Activated naive CD8-positive, alpha-beta T cell treated with anti-CD3 and anti-CD28 coated beads for 36 hours (primary cell): ENCODE measurements around the gene RAB26. TPM values are rescaled to one million over a fixed set of nuclear protein-coding genes. Genes with fewer than 3 reads are reported as not detected.

Source experiments
- DNase-seq: peaks from one replicate; pipeline ENCODE4 v3.0.0; 2021
- H3K27ac Mint-ChIP-seq: one replicate; pipeline ENCODE4 v1.8.0; 2022; ENCODE audit warnings: mild to moderate bottlenecking, moderate library complexity, mixed read lengths
- H3K27me3 Mint-ChIP-seq: one replicate; pipeline ENCODE4 v1.8.0; 2022; ENCODE audit warnings: mild to moderate bottlenecking, mixed read lengths
- H3K36me3 Mint-ChIP-seq: one replicate; pipeline ENCODE4 v1.8.0; 2021; ENCODE audit warnings: mild to moderate bottlenecking, mixed read lengths
- H3K4me1 Mint-ChIP-seq: one replicate; pipeline ENCODE4 v1.8.0; 2021; ENCODE audit warnings: mixed read lengths
- H3K4me3 Mint-ChIP-seq: one replicate; pipeline ENCODE4 v1.8.0; 2022; ENCODE audit warnings: mild to moderate bottlenecking, moderate library complexity, mixed read lengths
- H3K9me3 Mint-ChIP-seq: one replicate; pipeline ENCODE4 v1.8.0; 2022; ENCODE audit warnings: mixed read lengths
- total RNA-seq, 2 experiments: library from RNA; stranded (reverse); gene quantifications; one replicate each; pipeline ENCODE4 v1.2.3, GENCODE V29; 2021

Gene RAB26
- total RNA-seq, 2 experiments from 2014 or later, result 0.26 to 0.35 TPM

GRCh38 chr16:2147378-2147777 is 1.0 kb upstream of the RAB26 start:
- H3K4me3 Mint-ChIP-seq, result no peak overlapping the region

GRCh38 chr16:2148714-2149629 is 547 bp downstream of the RAB26 start:
- no peaks in the 10 kb centered on the region for H3K9me3 Mint-ChIP-seq
- peaks cover 27% of the 10 kb centered on the region for H3K4me1 Mint-ChIP-seq
- peak overlapping the region; percentile 34 for H3K4me3 Mint-ChIP-seq
- H3K36me3 Mint-ChIP-seq, result peaks cover 27% of the 10 kb centered on the region
- H3K27ac Mint-ChIP-seq, result peak overlapping the region; percentile 45
- DNase-seq, result peak; percentile 60
- H3K27me3 Mint-ChIP-seq, result peaks cover 3% of the 10 kb centered on the region

More at GRCh38 chr16:2147378-2147777, 1.0 kb upstream of the RAB26 start:
- Mint-ChIP-seq H3K27me3 (peaks cover 3% of the 10 kb centered on the region), H3K27ac (peak overlapping the region; percentile 48), H3K9me3 (no peaks in the 10 kb centered on the region), H3K36me3 (peaks cover 11% of the 10 kb centered on the region), H3K4me1 (peaks cover 18% of the 10 kb centered on the region)
- DNase-seq, result no peak

- Mint-ChIP-seq H3K4me3 (peak overlapping the region; percentile 1), H3K27ac (peak overlapping the region; percentile 45), H3K9me3 (no peaks in the 10 kb centered on the region), H3K27me3 (peaks cover 7% of the 10 kb centered on the region), H3K4me1 (peaks cover 27% of the 10 kb centered on the region), H3K36me3 (peaks cover 35% of the 10 kb centered on the region)
- peak; percentile 22 for DNase-seq
Measured at GRCh38 chr16:2149630-2150417, 1.4 kb downstream of the RAB26 start.

DNA sequence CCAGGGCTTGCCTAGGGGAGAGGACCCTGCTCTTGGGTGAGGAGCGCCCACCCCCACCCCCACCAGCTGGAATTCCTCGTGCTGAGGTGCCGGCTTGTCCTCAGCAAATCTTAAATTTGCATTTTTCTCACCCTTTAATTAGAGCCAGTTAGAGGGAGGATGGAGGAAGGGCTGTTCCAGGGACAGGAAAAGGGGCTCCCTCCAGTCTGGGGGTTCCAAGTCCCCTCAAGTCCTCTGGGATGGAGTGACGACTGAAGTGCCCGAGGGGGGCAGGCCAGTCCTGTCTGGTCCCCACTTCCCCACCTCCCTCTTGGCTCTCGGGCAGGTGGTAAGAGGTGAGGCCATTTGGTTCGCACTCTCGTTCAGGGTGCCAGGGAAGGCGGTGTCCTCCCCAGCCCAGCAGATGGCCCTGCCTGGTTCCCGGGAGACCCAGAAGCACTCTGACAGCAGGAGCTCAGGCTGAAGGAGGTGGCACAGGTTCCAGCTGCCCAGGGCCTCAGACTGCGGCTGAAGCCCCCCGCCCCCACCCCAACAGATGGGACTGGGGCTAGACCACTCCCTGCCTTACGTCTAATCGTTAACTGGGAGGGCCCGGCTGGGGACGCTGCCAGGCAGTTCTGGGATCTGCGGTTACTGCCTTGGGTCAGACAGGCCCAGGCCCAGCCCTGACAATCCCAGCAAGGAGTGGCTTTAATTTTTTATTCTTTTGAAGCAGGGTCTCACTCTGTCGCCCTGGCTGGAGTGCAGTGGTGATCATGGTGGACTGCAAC is 2.2 kb downstream of the RAB26 start:
- peak overlapping the region; percentile 66 for H3K4me3 Mint-ChIP-seq
- peaks cover 42% of the 10 kb centered on the region for H3K36me3 Mint-ChIP-seq
- DNase-seq, result peak; percentile 18
- peak overlapping the region; percentile 96 for H3K27ac Mint-ChIP-seq
- H3K9me3 Mint-ChIP-seq, result no peaks in the 10 kb centered on the region
- H3K27me3 Mint-ChIP-seq, result peaks cover 12% of the 10 kb centered on the region
- peaks cover 30% of the 10 kb centered on the region for H3K4me1 Mint-ChIP-seq

DNA sequence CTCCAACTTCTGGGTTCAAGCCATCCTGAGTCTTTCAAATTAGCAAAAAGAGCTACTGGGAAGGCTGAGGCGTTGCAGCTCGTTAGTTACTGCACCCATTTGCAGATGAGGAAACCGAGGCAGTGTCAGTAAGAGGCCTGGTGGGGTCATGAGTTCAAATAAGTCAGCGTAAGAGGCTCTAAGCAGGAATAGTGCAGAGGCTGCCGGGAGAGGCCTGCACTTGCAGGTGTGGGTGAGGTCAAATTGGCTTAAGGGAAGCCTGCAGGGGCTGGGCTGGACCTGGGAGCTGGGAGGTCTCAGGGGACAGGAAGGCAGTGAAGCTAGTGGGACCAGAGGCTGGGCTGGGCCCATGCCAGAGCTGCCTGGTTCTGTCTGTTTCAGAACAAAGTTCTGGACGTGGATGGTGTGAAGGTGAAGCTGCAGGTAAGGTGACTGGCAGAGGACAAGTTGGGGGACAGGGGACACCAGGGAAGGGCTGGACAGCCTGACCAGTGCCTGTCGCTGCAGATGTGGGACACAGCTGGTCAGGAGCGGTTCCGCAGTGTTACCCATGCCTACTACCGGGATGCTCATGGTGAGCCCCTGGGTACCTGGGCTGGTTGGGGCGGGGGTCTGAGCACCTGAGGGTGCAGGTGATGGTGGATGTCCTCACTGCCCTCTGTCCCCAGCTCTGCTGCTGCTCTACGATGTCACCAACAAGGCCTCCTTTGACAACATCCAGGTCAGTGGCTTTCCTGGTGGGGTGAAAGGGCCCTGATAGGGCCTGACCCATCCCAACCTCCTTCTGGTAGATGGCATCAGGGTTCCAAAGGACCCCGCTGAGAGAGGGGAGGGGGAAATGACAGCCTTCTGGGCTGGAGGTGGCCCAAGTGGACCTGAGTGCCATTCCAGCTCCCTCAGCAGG is 3.0 kb downstream of the RAB26 start:
- H3K4me1 Mint-ChIP-seq, result peaks cover 30% of the 10 kb centered on the region
- H3K36me3 Mint-ChIP-seq, result peaks cover 42% of the 10 kb centered on the region
- no peak for DNase-seq
- H3K9me3 Mint-ChIP-seq, result no peaks in the 10 kb centered on the region
- peaks cover 12% of the 10 kb centered on the region for H3K27me3 Mint-ChIP-seq
- H3K27ac Mint-ChIP-seq, result peak overlapping the region; percentile 96
- H3K4me3 Mint-ChIP-seq, result peak overlapping the region; percentile 93

DNA sequence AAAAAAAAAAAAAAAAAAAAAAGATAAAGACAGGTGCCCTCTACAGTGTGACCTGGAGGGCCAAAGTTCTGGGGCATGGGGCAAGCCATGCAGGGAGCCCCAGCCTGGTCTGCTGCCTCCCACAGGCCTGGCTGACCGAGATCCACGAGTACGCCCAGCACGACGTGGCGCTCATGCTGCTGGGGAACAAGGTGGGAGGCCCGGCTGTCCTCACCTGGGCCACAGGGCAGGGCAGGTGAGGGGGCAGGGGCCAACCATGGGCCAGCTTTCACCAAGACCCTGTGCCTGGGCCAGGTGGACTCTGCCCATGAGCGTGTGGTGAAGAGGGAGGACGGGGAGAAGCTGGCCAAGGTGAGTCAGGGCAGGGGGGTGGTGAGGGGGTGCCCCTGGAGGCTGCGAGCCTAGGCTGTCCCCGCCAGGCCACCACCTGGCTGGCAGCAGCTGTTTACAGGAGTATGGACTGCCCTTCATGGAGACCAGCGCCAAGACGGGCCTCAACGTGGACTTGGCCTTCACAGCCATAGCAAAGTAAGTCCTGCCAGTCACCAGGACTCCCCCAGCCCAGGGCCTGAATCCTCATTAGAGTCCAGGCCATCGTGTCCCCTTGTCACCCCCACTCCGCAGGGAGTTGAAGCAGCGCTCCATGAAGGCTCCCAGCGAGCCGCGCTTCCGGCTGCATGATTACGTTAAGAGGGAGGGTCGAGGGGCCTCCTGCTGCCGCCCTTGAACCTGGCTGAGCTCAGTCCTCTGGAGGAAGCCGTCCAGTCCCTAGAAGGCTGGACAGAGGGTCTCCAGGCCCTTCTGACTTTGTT is 4.5 kb downstream of the RAB26 start:
- H3K27ac Mint-ChIP-seq, result peak overlapping the region; percentile 96
- peaks cover 39% of the 10 kb centered on the region for H3K4me1 Mint-ChIP-seq
- DNase-seq, result peak; percentile 33

DNA sequence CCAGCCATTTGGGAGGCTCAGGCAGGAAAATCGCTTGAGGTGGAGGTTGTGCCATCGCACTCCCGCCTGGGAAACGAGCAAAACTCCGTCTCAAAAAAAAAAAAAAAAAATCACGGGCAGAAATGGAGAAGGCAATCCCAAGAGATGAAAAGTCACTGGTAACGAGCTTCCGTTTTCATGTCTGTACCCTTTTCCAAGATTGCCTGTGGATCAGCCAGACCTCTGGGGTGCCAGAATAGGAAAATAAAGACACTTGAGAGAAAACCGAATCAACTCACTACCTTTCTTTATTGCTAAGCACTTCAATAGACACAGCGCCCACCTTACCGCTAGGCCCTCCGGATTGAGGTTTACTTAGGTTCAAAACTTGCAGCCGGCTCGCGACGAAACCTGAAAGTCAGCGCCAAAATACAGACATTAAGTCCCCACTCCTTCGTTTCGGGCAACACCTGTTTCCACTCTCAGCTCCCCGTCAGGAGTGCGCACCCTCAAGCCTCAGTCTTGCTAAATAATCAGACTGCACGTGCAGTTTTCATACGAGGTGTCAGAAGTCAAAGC is 6.2 kb downstream of the RAB26 start:
- no peak for DNase-seq
- Mint-ChIP-seq H3K9me3 (no peaks in the 10 kb centered on the region), H3K36me3 (peaks cover 42% of the 10 kb centered on the region), H3K4me1 (peaks cover 42% of the 10 kb centered on the region), H3K4me3 (peak overlapping the region; percentile 93), H3K27me3 (peaks cover 12% of the 10 kb centered on the region), H3K27ac (peak overlapping the region; percentile 96)

More for the DNA sequence above, 4.5 kb downstream of the RAB26 start:
- no peaks in the 10 kb centered on the region for H3K9me3 Mint-ChIP-seq
- peaks cover 42% of the 10 kb centered on the region for H3K36me3 Mint-ChIP-seq
- peak overlapping the region; percentile 93 for H3K4me3 Mint-ChIP-seq
- H3K27me3 Mint-ChIP-seq, result peaks cover 12% of the 10 kb centered on the region

DNA sequence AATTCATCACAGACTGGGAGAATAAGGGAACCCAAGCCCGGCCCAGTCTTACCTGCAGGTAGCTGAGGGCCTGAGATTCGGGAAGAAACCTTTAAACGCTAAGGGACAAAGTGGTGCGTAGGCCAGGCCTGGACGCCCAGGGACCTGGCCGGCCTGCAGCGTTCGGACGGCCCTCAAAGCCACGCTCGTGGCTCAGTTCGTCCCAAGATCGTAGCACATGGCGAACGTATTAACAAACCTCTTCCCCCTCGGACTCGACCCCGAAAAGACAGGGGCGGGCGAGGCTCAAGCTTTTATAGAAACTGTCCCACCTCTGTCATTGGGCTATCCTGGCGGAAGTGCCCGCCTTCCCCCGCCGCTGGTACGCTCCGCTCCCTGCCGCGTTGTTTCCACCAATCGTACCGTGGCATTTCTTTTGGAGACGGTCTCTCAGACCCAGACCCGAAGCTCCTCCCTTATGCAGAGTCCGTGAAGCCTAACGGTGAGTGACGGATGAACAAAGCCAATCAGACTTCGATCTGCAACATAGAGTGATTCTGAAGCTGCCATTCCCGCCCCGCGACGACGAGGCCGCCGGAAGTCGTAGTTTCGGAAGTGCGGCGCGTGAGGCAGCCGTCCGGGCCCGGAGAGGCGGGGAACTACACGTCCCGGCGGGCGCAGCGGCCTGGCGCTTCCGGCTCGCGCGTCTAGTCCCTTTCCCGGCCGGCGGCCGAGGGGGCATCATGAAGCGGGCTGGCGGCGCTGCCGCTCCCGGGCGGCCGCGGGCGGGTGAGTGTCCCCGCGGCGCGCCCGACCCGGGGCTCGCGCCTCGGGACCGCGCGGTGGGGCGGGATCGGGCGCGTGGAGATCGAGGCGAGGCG is 6.9 kb downstream of the RAB26 start, which contains the start of gene TRAF7:
TRAF7 (plus strand) TSS at position 692 of the 860 bp plus-strand sequence. CDS start 8,139 bp downstream, outside the sequence.
- H3K36me3 Mint-ChIP-seq, result peaks cover 42% of the 10 kb centered on the region
- H3K4me1 Mint-ChIP-seq, result peaks cover 36% of the 10 kb centered on the region
- H3K27me3 Mint-ChIP-seq, result peaks cover 12% of the 10 kb centered on the region
- no peaks in the 10 kb centered on the region for H3K9me3 Mint-ChIP-seq
- H3K27ac Mint-ChIP-seq, result peak within 1 kb of the TSS; percentile 96
- peak; percentile 98 for DNase-seq
- peak within 1 kb of the TSS; percentile 96 for H3K4me3 Mint-ChIP-seq

- H3K36me3 Mint-ChIP-seq, result peaks cover 40% of the 10 kb centered on the region
- peak overlapping the region; percentile 89 for H3K27ac Mint-ChIP-seq
- peaks cover 35% of the 10 kb centered on the region for H3K4me1 Mint-ChIP-seq
- H3K9me3 Mint-ChIP-seq, result no peaks in the 10 kb centered on the region
- DNase-seq, result no peak
- peak overlapping the region; percentile 96 for H3K4me3 Mint-ChIP-seq
- H3K27me3 Mint-ChIP-seq, result peaks cover 11% of the 10 kb centered on the region
Measured at GRCh38 chr16:2155977-2156848, 7.8 kb downstream of the RAB26 start.

DNA sequence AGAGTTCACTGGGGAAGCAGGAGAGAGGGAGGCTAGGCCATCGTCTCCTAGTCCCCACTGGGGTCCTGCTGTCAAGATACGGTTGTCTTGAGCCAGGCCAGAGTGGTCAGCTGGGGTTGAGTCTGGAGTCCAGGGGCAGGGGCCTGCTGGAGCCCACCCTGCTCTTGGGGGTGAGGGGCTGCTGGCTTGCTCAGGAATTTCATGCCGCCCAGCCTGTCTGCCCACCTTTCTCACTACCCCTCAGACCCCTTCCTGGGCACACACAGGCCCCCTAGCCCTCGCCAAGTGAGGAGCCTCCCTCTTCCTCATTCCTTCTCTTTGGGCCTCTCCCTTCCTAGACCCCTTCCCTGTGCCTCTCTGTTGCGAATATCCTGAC is 8.4 kb downstream of the RAB26 start:
- Mint-ChIP-seq H3K27me3 (peaks cover 9% of the 10 kb centered on the region), H3K27ac (peak overlapping the region; percentile 31), H3K4me1 (peaks cover 29% of the 10 kb centered on the region), H3K4me3 (peak overlapping the region; percentile 96), H3K36me3 (peaks cover 34% of the 10 kb centered on the region), H3K9me3 (no peaks in the 10 kb centered on the region)
- no peak for DNase-seq

DNA sequence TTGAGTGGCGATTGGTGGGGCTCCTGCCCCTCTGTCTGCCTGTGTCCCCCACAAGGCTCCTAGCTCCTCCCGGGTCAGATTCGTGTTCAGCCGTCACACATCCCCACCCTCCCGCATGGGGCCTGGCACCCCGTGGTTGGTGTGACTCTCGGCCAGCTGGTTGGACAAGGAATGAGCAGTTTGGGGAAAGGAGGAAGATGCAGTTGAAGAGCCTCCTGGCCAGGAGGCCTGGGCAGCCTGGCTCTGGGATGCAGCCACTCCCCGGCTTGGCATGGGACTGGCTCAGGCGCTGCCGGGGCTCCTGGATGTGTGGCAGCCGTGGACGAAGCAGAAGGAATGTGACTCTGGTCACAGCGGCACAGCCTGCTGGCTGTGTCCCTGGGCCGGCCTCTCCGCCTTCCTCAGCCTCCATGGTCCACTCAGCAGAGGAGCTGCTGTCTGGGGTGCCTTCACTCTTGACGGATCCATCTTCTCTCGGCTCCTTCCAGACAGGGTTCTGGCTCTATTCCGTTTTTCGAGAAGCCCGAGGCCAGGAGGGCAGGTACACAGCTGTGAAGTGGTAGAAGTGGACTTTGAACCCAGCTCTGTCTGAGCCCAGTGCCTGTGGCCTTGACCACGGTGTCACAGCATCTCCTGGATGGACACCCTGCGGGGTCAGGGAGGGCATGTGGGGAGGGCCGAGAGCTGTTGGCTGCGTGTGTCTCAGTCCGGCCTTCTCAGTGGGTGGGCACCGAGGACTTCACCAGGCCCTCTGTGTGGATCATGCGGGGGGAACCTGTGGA is 9.2 kb downstream of the RAB26 start:
- Mint-ChIP-seq H3K4me1 (peaks cover 26% of the 10 kb centered on the region), H3K27ac (peak overlapping the region; percentile 31), H3K27me3 (peaks cover 9% of the 10 kb centered on the region), H3K9me3 (no peaks in the 10 kb centered on the region), H3K36me3 (peaks cover 28% of the 10 kb centered on the region), H3K4me3 (peak overlapping the region; percentile 96)
- DNase-seq, result no peak
